ENCODE results near the gene PARD6G.

Gene PARD6G

GRCh38 chr18:80210312-80211083 is 36.8 kb downstream of the PARD6G start:
- FAIRE-seq = no peak

- no peak for FAIRE-seq
Observed at GRCh38 chr18:80208620-80209019, 38.7 kb downstream of the PARD6G start.

GRCh38 chr18:80205294-80205693 is 42.0 kb downstream of the PARD6G start:
- no peak for FAIRE-seq

DNA sequence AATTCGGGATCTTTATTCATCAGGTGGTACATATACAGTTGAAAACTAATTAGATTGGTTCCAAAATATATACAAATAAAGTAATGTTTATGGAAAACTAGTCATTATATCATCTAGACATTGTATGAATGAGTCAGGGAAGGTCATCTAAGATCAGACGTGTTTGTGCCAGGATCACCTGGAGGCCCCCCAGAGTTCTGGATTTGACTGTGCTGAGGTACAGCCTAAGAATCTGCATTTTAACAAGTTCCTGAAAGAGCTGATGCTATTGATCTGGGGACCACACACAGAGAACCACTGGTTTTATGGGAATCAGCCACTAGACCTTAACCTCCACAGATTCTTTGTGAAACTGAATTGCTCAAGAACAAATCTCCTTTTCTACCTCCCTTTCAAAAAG is 43.2 kb downstream of the PARD6G start:
- no peak for FAIRE-seq

DNA sequence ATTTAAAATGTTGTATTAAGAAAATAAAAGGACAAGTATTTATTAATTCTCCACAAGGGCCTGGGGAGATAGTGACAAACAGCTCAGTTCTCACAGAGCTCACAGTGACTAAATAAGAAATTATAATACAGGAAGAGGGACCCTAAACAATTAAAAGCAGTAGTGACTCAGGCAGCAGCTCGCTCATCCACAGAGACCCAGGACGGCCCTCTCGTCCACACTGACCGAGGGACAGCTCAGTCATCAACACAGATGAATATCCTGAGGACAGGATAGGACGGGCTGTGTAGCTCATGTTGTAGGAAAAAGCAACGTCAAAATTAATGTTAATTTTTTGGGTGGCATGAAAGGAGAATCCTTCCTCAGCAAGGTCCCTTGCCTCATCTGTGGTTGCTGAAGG is 44.1 kb downstream of the PARD6G start:
- no peak for FAIRE-seq

DNA sequence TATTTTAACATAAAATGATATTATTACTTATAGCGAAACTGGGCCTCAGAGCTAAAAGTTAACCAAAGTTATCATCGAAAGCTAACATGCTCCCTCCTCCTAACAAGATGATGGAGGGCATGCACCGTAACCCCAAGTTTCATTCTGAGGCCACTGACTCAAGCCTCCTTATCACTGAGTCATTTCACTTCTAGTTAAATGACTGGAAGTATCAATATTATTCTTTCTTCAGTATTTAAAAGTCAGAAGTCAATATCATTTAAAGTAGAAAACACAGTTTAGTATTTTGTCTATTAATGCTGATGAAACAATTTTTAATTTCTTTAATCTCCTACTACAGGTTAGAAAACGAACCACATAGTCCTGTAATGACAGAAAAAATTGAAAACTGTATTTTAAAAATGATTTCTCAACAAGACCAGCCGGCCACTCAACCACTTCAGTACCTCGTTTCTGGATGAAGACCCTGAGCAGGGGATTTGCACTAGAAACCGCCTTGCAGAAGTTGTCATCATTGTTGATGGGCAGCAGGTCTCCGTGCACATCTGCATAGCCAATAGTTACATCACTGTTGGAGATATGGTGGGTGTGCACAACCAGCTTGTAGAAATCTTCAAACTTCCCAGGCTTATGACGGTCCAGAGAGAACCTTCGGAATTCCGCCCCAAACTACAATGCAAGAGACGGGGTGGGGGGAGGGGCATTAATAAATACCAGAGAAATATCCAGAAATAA is 44.9 kb downstream of the PARD6G start:
- FAIRE-seq = no peak

DNA sequence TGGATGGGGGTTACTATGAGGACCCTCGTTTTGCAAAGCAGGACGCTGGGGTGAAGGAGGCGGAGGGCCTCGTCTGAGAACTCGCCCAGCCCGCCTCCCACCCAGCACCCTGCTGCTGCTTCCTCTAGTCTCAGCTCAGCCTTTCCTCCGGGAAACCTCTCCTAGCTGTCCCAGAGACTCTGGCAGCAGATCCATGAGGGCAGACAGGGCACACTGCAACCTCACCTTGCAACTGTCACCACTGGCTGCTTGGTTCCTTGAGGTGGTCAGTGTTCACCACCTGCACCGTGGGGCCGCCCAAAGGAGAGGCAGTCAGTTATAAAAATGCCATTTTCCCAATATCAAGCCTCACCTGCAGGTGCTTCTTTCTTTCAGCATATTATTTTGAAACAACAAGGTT is 45.6 kb downstream of the PARD6G start:
- no peak for FAIRE-seq

DNA sequence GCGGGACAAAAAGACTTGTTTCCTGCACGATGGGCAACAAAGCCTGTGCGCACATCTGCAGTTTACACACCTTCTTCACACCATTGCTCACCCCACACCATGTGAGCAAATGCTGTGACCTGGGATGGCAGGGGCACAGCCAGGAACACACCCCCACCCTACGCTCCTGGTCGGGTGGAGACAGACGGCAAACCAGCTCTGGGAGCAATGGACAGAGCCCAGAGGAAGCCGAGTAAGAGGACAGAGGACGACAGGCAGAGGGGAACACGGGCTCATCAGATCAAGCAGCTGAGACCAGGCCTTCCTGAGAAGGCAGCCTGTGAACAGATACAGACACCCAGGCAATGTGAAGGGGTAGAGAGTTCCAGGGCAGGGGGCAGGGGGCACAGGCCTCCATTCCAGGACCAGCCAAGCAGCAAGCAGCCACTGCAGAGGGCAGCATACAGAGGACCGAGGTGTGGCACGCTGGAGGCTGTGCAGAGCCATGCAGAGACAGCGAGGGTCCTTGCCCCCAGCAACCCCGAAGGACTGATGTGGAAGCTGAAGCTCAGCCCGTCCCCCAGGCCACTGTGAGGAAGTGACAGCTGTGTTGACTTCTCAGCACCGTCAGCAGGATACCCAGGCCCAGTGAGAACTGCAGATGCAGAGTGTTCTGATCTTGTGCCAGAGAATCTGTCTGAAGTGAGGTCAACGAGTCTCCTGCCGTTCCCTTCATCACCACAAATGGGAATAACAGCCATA is 46.2 kb downstream of the PARD6G start:
- no peak for FAIRE-seq

DNA sequence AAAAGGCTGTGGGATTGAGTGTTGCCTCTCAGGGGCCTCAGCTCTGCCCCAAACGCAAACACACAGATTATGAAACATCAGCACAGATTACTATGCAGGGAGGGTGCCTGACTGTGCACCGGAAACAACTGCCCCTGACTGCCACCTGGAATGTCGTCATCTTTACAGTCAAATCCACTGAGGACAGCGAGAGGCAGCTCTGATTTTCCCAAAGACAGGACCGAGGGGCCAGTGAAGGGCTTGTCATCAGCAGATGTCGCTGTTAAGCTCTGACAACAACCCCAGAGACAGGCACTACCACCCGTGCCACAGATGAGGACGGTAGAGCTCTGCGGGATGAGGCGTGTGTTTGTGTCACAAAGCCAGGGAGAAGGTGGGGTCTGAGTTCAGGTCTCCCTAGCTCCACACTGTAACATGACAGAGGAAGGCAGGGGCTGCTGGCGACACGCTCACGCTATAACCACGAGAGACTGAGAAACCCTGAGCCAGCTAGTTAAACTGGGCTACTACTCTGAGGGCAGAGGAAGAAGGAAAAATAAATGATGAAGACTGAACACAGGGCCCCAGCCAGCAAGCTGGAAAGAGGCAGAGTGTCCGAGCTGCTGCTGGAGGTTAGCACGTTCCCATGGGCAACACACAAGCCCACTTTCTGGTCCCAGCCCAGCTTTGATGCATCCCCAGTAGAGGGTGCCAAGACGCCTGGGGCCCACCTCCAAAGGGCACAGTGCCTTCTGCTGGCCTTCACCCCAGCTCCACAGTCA is 47.0 kb downstream of the PARD6G start:
- no peak for FAIRE-seq

DNA sequence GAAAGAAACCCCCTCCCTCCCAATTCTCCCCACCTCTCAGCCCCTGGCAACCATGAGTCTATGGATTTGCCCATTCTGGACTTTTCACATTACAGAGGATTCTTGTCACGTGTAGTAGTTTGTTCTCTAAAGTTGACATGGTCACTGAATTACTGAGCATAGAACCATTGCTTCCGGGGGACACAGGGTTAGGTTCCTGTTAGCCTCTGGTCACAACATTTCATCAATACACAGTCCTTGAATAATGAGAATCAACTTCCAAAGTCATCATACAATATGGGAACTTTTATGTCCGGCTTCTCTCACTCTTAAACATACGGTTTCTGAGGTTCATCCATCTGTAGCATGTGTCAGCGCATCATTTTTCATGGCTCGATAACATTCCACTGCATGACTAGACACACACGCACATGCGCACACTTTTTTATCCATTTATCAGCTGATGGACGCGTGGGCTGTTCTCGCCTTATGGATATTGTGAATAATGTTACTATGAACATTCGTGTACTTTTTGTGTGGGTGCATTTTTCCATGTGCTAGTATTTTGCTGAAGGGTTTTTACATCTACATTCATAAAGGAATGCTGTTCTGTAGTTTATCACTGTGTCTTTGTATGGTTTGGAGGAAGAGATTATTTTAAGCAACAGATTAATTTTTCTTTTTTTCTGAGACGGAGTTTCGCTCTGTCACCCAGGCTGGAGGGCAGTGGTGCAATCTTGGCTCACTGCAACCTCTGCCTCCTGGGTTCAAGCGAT is 48.1 kb downstream of the PARD6G start:
- FAIRE-seq = no peak

DNA sequence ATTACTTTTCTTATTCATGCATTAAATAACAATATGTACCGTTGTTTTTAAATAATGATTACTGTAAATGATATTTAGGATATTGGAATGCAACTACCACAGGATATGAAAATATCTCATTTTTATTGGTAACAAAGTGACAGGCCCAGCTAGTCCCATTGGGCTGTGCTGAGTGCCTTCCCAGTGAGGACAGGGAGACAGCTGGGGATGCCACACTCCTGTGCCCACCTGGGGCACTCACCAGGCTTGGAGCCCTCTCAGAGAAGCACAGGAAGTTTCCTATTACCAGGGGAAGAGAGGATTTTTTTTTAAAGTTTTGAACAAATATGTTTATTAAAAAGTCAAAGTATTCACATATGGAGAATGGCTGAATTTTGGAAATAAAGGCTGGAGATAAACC is 48.9 kb downstream of the PARD6G start:
- FAIRE-seq = no peak

GRCh38 chr18:80197528-80197927 is 49.8 kb downstream of the PARD6G start:
- no peak for FAIRE-seq

DNA sequence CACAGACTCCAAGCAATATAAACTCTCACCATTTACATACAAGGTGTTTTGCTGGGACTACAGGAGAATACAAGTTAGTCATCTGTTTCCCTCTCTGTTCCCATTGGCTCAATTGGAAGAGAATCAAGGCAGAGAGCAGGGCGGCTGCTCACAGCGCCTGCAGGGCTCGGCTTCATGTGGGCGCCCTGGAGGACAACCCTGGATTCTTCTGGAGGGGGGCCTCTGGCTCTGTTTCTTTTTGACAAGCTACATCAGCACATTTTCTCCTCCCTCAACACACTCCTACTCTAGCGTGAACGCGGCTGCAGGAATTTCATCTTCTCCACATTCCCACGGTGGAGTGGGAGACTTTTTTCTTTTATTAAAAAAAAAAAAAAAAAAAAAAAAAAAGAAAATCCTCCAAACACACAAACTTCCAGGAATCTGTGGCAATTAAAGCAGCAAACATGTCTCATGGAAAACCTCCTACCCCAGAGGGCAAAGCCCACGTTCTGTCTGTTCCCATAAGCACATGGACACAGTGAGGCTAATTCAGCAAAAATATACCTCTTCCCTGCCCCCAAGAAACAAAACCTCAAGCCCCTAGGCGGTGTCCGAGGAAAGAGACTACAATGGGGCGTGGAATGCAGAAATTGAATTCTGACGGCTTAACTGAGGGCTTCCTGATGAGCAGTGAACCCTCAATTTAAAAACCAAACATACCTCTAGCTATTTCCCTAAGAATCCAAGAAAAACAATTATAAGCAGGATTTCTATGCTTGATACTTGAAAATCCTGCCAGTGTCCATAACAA is 50.6 kb downstream of the PARD6G start:
- no peak for FAIRE-seq

- no peak for FAIRE-seq
Observed at GRCh38 chr18:80194874-80195570, 52.3 kb downstream of the PARD6G start.

DNA sequence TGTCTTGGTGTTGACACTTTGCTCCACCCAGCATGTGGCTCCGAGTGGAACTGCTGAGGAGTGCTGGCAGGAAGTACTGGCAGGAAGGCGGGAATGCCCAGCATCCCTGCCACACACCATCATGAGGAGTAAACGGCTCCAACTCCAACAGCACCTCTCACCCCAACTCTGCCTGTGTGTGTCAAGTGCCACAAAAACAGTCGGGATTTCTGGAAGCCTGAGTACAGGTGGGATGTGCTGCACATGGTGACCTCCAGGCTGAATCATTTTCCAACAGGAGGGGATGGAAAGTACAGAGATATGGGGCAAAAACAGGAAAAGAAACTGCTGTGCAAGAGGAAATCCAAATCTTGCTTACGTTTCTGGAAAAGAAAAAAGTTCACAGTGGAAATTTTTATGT is 53.6 kb downstream of the PARD6G start:
- no peak for FAIRE-seq

- FAIRE-seq = no peak
Observed at GRCh38 chr18:80192653-80193385, 54.5 kb downstream of the PARD6G start.

- no peak for FAIRE-seq
Observed at GRCh38 chr18:80191907-80192652, 55.2 kb downstream of the PARD6G start.

DNA sequence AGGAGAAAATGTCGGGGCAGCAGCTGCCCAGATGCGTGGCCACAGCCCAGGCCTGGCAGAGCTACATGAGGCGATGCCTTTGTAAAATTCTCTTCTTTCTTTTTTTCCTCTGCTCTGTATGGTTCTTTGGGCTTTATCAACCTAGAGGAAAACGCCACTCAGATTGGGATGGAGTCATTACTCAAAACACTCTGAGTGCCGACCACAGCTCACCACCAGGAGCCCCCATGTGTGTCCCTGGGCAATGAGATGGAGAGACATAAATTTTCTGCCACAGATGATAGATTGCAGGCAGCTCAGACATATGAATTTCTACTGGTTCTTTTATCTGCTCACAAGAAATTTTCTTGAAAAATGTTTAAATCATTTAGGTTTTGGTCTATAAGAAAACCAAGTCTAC is 56.0 kb downstream of the PARD6G start:
- FAIRE-seq = no peak

GRCh38 chr18:80190311-80190710 is 57.0 kb downstream of the PARD6G start:
- no peak for FAIRE-seq

All from A204.1 (cell line).